A549 (cell line): ENCODE data around the gene MYT1.

Source experiments
- CTCF ChIP-seq: fragments of >200 bp; sonication (Bioruptor Twin); formaldehyde crosslinking; IDR thresholded peaks from 3 replicates; pipeline ENCODE4 v1.5.1; 2016
- ESRRA ChIP-seq: fragments of 150-350 bp; IDR thresholded peaks from 2 replicates; pipeline ENCODE4 v1.6.1; 2014; ENCODE audit warnings: mild to moderate bottlenecking, low read length, borderline replicate concordance
- JUNB ChIP-seq: fragments of >200 bp; sonication (Bioruptor Twin); formaldehyde crosslinking; IDR thresholded peaks from 2 replicates; pipeline ENCODE4 v1.6.1; 2016
- KDM1A ChIP-seq: fragments of 200-600 bp; sonication (generic); IDR thresholded peaks from 2 replicates; pipeline ENCODE4 v1.6.1; 2016; ENCODE audit warnings: low read depth, mild to moderate bottlenecking
- MAX ChIP-seq: IDR thresholded peaks from 2 replicates; pipeline ENCODE4 v1.6.1; 2012
- POLR2A ChIP-seq: IDR thresholded peaks from 2 replicates; pipeline ENCODE4 v1.6.1; 2012; ENCODE audit warnings: mild to moderate bottlenecking, low read length
- SREBF2 ChIP-seq: fragments of 450-650 bp; IDR thresholded peaks from 2 replicates; pipeline ENCODE4 v1.6.1; 2014; ENCODE audit warnings: mild to moderate bottlenecking, moderate library complexity
- TFCP2L1 ChIP-seq: fragments of 250-450 bp; sonication (Bioruptor Pico); IDR thresholded peaks from 2 replicates; pipeline ENCODE4 v1.5.0; 2021; ENCODE audit warnings: mild to moderate bottlenecking
- TP53 ChIP-seq: fragments of 250-450 bp; sonication (Bioruptor Pico); IDR thresholded peaks from 2 replicates; pipeline ENCODE4 v1.5.0; 2021; ENCODE audit warnings: mild to moderate bottlenecking, moderate library complexity
- USF2 ChIP-seq: fragments of 450-650 bp; IDR thresholded peaks from 2 replicates; pipeline ENCODE4 v1.6.1; 2014; ENCODE audit warnings: antibody characterized with exemption
- ZFP36 ChIP-seq: fragments of 450-650 bp; IDR thresholded peaks from 2 replicates; pipeline ENCODE4 v1.6.1; 2014; ENCODE audit warnings: borderline replicate concordance; ENCODE audit not compliant: partially characterized antibody
- ZNF302 ChIP-seq: fragments of 250-450 bp; sonication (Bioruptor Pico); IDR thresholded peaks from 2 replicates; pipeline ENCODE4 v1.9.0; 2021; ENCODE audit warnings: inconsistent platforms, mild to moderate bottlenecking, moderate library complexity
- TF ChIP-seq, protein P1 (sequence below): IDR thresholded peaks from 2 replicates; pipeline ENCODE4 v1.6.1; 2012; ENCODE audit warnings: low read depth, borderline replicate concordance
- TF ChIP-seq, protein P2 (sequence below): fragments of 150-350 bp; IDR thresholded peaks from 2 replicates; pipeline ENCODE4 v1.6.1; 2014; ENCODE audit warnings: low read depth, mild to moderate bottlenecking, low read length

- TF ChIP-seq CTCF, result no peak
- TF ChIP-seq ZFP36, result no peak
- TF ChIP-seq POLR2A, result no peak
- no peak for TF ChIP-seq USF2
- no peak for TF ChIP-seq ESRRA
- TF ChIP-seq, protein P1, sequence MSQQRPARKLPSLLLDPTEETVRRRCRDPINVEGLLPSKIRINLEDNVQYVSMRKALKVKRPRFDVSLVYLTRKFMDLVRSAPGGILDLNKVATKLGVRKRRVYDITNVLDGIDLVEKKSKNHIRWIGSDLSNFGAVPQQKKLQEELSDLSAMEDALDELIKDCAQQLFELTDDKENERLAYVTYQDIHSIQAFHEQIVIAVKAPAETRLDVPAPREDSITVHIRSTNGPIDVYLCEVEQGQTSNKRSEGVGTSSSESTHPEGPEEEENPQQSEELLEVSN, result no peak
- no peak for TF ChIP-seq SREBF2
- no peak for TF ChIP-seq TFCP2L1
- TF ChIP-seq, protein P2, sequence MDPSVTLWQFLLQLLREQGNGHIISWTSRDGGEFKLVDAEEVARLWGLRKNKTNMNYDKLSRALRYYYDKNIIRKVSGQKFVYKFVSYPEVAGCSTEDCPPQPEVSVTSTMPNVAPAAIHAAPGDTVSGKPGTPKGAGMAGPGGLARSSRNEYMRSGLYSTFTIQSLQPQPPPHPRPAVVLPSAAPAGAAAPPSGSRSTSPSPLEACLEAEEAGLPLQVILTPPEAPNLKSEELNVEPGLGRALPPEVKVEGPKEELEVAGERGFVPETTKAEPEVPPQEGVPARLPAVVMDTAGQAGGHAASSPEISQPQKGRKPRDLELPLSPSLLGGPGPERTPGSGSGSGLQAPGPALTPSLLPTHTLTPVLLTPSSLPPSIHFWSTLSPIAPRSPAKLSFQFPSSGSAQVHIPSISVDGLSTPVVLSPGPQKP, result no peak
- no peak for TF ChIP-seq JUNB
- no peak for TF ChIP-seq MAX
- TF ChIP-seq KDM1A, result no peak
- TF ChIP-seq TP53, result no peak
- no peak for TF ChIP-seq ZNF302
Observed at GRCh38 chr20:64233725-64234124, 69.5 kb downstream of the MYT1 start.
